B cell (primary cell): Measurements from ENCODE around the gene KIAA0232. TPM values are rescaled to one million over a fixed set of nuclear protein-coding genes. Genes with fewer than 3 reads are reported as not detected.

Experiments used
- ATAC-seq: fragments of 200-7000 bp; cut with Tn5 transposase; one replicate; pipeline ENCODE4 v1.10.0; 2021; ENCODE audit warnings: low read depth, mild to moderate bottlenecking, moderate number of reproducible peaks, moderate library complexity
- CTCF ChIA-PET: fragments of 350-600 bp; sonication (Branson Sonifier 250); formaldehyde crosslinking; loops from one replicate; lab custom pipeline; 2021; ENCODE audit warnings: antibody characterized with exemption, inconsistent platforms; lab: Charles Lee
- POLR2A ChIA-PET: fragments of 350-600 bp; sonication (Branson Sonifier 250); formaldehyde crosslinking; loops from one replicate; lab custom pipeline; 2021; ENCODE audit warnings: antibody characterized with exemption; lab: Charles Lee
- DNase-seq: peaks from one replicate; pipeline ENCODE4 v3.0.0; 2013
- H2AFZ ChIP-seq: 2 replicates; pipeline ENCODE4 v1.6.1; 2012; ENCODE audit warnings: mild to moderate bottlenecking, low read depth, low read length; ENCODE audit not compliant: insufficient read depth, poor library complexity, severe bottlenecking
- H3K27ac ChIP-seq, 2 donors: 1 replicate in 1 of 2; 2 replicates in 1 of 2; pipeline ENCODE4 v1.5.1; 2012 to 2013; ENCODE audit warnings: low read length in 2 of 2, mild to moderate bottlenecking in 2 of 2, moderate library complexity in 1 of 2
- H3K27me3 ChIP-seq, 4 experiments: fragments of 200-600 bp in 1 of 4; sonication (generic) in 1 of 4; replicated peaks in 1 of 4; 1 replicate in 2 of 4; 2 replicates in 2 of 4; pipeline versions ENCODE4 v1.6.1 to v1.7.0; 2013 to 2016; ENCODE audit warnings: low read length in 3 of 4, mild to moderate bottlenecking in 2 of 4, mixed read lengths in 1 of 4, moderate library complexity in 1 of 4; ENCODE audit not compliant: insufficient read depth in 4 of 4, control insufficient read depth in 3 of 4; ENCODE audit errors: control extremely low read depth in 1 of 4
- H3K36me3 ChIP-seq, 2 experiments: replicated peaks in 1 of 2; 1 replicate in 1 of 2; 2 replicates in 1 of 2; pipeline versions ENCODE4 v1.6.1 to v1.7.1; 2013; ENCODE audit warnings: low read length in 1 of 2; ENCODE audit not compliant: insufficient read depth in 2 of 2, control insufficient read depth in 1 of 2; ENCODE audit errors: control extremely low read depth in 1 of 2, extremely low read depth in 1 of 2
- H3K4me1 ChIP-seq, 2 donors: fragments of 200-600 bp in 1 of 2; sonication (generic) in 1 of 2; 1 replicate in 1 of 2; 2 replicates in 1 of 2; pipeline versions ENCODE4 v1.5.1 to v1.6.1; 2013 to 2017; ENCODE audit warnings: low read length in 2 of 2; ENCODE audit not compliant: control insufficient read depth in 2 of 2, insufficient read depth in 2 of 2
- H3K4me2 ChIP-seq: replicated peaks from 2 replicates; pipeline ENCODE3; 2012; ENCODE audit warnings: mild to moderate bottlenecking, low read depth, low read length; ENCODE audit not compliant: poor library complexity, severe bottlenecking
- H3K4me3 ChIP-seq, 5 experiments: fragments of 200-600 bp in 1 of 5; sonication (generic) in 1 of 5; 1 replicate in 3 of 5; 2 replicates in 2 of 5; pipeline versions ENCODE4 v1.5.1 to v1.7.0; 2011 to 2016; ENCODE audit warnings: low read length in 4 of 5, mild to moderate bottlenecking in 4 of 5, low read depth in 2 of 5, control low read depth in 1 of 5, moderate library complexity in 1 of 5; ENCODE audit not compliant: insufficient read depth in 1 of 5; ENCODE audit errors: control extremely low read depth in 1 of 5, extremely low read depth in 1 of 5
- H3K79me2 ChIP-seq: fragments of 200-600 bp; sonication (generic); one replicate; pipeline ENCODE4 v1.6.0; 2016; ENCODE audit warnings: low read length; ENCODE audit not compliant: control insufficient read depth, insufficient read depth
- H3K9ac ChIP-seq: fragments of 200-600 bp; sonication (generic); 2 replicates; pipeline ENCODE4 v1.6.1; 2017; ENCODE audit warnings: mild to moderate bottlenecking, low read length, moderate library complexity
- H3K9me3 ChIP-seq, 3 donors: one replicate each; pipeline versions ENCODE4 v1.6.1 to v1.7.1; 2013; ENCODE audit warnings: low read length in 2 of 3; ENCODE audit not compliant: control insufficient read depth in 2 of 3, insufficient read depth in 1 of 3; ENCODE audit errors: control extremely low read depth in 1 of 3
- H4K20me1 ChIP-seq: 2 replicates; pipeline ENCODE4 v1.6.0; 2012; ENCODE audit warnings: mild to moderate bottlenecking, low read length; ENCODE audit not compliant: insufficient read depth, control insufficient read depth, poor library complexity, severe bottlenecking
- H3K27ac Mint-ChIP-seq: one replicate; pipeline ENCODE4 v1.8.0; 2021; ENCODE audit warnings: mixed read lengths
- H3K27me3 Mint-ChIP-seq: one replicate; pipeline ENCODE4 v1.8.0; 2021; ENCODE audit warnings: mixed read lengths
- H3K4me1 Mint-ChIP-seq: one replicate; pipeline ENCODE4 v1.8.0; 2021; ENCODE audit warnings: mixed read lengths
- H3K4me3 Mint-ChIP-seq: one replicate; pipeline ENCODE4 v1.8.0; 2021; ENCODE audit warnings: mixed read lengths
- H3K9me3 Mint-ChIP-seq: one replicate; pipeline ENCODE4 v1.8.0; 2022; ENCODE audit warnings: mixed read lengths; ENCODE audit not compliant: insufficient read depth
- EZH2 ChIP-seq: IDR thresholded peaks from 2 replicates; pipeline ENCODE4 v1.6.1; 2012; ENCODE audit warnings: borderline replicate concordance, low read depth, mild to moderate bottlenecking, moderate library complexity, low read length; ENCODE audit not compliant: insufficient read depth, poor library complexity, severe bottlenecking
- WGBS: methylation state at CpG from one replicate; pipeline ENCODE4 v1.1.5; 2013; ENCODE audit warnings: missing lambda C conversion rate; ENCODE audit not compliant: insufficient coverage; 5-methylcytosine and 5-hydroxymethylcytosine counted together
- intact Hi-C: fragments of 100-400 bp; cut with micrococcal nuclease; formaldehyde crosslinking; loops from one replicate; pipeline ENCODE4 v1.10.0; 2022
- polyA plus RNA-seq: library from polyadenylated mRNA; depleted of rRNA; stranded (reverse); fragments of >200 nt; gene quantifications from 2 replicates; pipeline ENCODE4 v1.2.3, GENCODE V29; 2012
- total RNA-seq, 2 donors: library from RNA; stranded (reverse); fragments of 120-200 nt in 1 of 2; gene quantifications; 1 replicate in 1 of 2; 2 replicates in 1 of 2; pipeline versions ENCODE4 v1.2.3 to v1.2.4, GENCODE V29; 2013 to 2022
- TF ChIP-seq, protein P1 (sequence below): fragments of 200-600 bp; IDR thresholded peaks from one replicate; pipeline ENCODE4 v1.8.0; 2022; ENCODE audit warnings: antibody characterized with exemption, mild to moderate bottlenecking

KIAA0232 gene
- total and polyA plus RNA-seq, 2 donors (not counting 1 experiment from before 2014, with no cell fraction given), result 2.9 to 20.8 TPM

DNA sequence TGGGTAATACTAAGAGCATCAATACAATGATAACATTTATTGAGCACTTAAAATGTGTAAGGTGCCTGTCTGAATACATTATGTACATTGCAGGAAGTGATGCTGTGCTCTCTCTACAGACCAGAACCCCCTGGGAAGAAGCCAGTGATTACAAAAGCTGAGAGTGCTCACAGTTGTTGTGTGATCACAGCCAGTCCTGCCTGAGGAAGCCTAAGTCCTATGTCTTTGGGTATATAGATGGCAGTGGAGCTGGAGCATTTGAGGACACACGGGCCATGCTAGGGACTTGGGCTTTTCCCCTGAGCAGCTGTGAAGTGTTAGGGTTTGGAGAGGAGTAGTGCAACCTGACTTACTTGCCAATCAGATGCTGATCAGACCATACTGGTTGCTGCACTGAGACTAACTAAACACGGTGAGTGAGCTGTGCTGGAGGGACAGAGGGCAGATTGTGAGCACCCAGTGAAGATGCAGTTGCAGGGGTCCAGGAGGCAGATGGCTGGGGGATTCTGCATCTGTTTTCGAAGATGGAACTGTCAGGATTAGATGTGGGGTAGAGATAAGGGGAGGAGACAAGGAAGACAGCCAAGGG is 66.3 kb downstream of the KIAA0232 start:
- no peak overlapping the region for H3K4me3 ChIP-seq
- Mint-ChIP-seq H3K27ac (no peak overlapping the region), H3K9me3 (no peaks in the 10 kb centered on the region), H3K4me3 (no peak overlapping the region), H3K4me1 (peaks cover 8% of the 10 kb centered on the region), H3K27me3 (no peaks in the 10 kb centered on the region)
- H3K27me3 ChIP-seq, result no peaks in the 10 kb centered on the region
- peaks cover 9% of the 10 kb centered on the region for H3K79me2 ChIP-seq
- H4K20me1 ChIP-seq, result peaks cover 9% of the 10 kb centered on the region
- no peak for ATAC-seq
- no peak for DNase-seq
- no peak overlapping the region for H2AFZ ChIP-seq
- TF ChIP-seq, protein P1, sequence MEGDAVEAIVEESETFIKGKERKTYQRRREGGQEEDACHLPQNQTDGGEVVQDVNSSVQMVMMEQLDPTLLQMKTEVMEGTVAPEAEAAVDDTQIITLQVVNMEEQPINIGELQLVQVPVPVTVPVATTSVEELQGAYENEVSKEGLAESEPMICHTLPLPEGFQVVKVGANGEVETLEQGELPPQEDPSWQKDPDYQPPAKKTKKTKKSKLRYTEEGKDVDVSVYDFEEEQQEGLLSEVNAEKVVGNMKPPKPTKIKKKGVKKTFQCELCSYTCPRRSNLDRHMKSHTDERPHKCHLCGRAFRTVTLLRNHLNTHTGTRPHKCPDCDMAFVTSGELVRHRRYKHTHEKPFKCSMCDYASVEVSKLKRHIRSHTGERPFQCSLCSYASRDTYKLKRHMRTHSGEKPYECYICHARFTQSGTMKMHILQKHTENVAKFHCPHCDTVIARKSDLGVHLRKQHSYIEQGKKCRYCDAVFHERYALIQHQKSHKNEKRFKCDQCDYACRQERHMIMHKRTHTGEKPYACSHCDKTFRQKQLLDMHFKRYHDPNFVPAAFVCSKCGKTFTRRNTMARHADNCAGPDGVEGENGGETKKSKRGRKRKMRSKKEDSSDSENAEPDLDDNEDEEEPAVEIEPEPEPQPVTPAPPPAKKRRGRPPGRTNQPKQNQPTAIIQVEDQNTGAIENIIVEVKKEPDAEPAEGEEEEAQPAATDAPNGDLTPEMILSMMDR, result no peak
- no peak for TF ChIP-seq EZH2
- no peak overlapping the region for H3K9ac ChIP-seq
- H3K4me1 ChIP-seq, result peaks cover 2 to 3% of the 10 kb centered on the region in 2 donors
- H3K27ac ChIP-seq, result no peak overlapping the region
- CTCF ChIA-PET, result no interaction called here
- 98% methylated on average over 3 of the region's 3 CpGs for WGBS
- peaks cover 0 to 8% (median 6%) of the 10 kb centered on the region in 3 donors for H3K9me3 ChIP-seq
- H3K36me3 ChIP-seq, result peaks cover 0 to 26% of the 10 kb centered on the region in 2 experiments
- H3K4me2 ChIP-seq, result no peak overlapping the region
- POLR2A ChIA-PET, result no interaction called here
- intact Hi-C loops, result no loop called here

GRCh38 chr4:6849691-6850090 is 67.2 kb downstream of the KIAA0232 start:
- peaks cover 9% of the 10 kb centered on the region for H4K20me1 ChIP-seq
- H3K27ac ChIP-seq, result no peak overlapping the region
- Mint-ChIP-seq H3K27me3 (no peaks in the 10 kb centered on the region), H3K4me3 (no peak overlapping the region), H3K4me1 (peaks cover 16% of the 10 kb centered on the region), H3K27ac (no peak overlapping the region), H3K9me3 (no peaks in the 10 kb centered on the region)
- ChIA-PET CTCF (no interaction called here), POLR2A (no interaction called here)
- no peak for ATAC-seq
- no peak for DNase-seq
- peaks cover 8 to 10% of the 10 kb centered on the region in 2 donors for H3K4me1 ChIP-seq
- H3K9me3 ChIP-seq, result peaks cover 0 to 8% (median 6%) of the 10 kb centered on the region in 3 donors
- TF ChIP-seq, protein P1, result no peak
- no peak for TF ChIP-seq EZH2
- no peak overlapping the region for H3K9ac ChIP-seq
- H3K27me3 ChIP-seq, result no peaks in the 10 kb centered on the region
- peaks cover 9% of the 10 kb centered on the region for H3K79me2 ChIP-seq
- H3K4me3 ChIP-seq, result no peak overlapping the region
- no CpG with 5 or more reads among the region's 4 CpGs for WGBS
- H3K36me3 ChIP-seq, result peaks cover 0 to 24% of the 10 kb centered on the region in 2 experiments
- H3K4me2 ChIP-seq, result no peak overlapping the region
- H2AFZ ChIP-seq, result no peak overlapping the region
- intact Hi-C loops, result loop anchor here (5.0 kb wide), 1 partner anchor 52 kb away; no protein-coding TSS in a partner anchor
